ENCODE results near the gene PTPRM.

The PTPRM gene

GRCh38 chr18:7532942-7533341 is 34.2 kb upstream of the PTPRM start:
- ChIA-PET POLR2A (no interaction called here), CTCF (no interaction called here)
- TF ChIP-seq CTCF (IDR thresholded peaks at IDR 0.05; ENCODE audit: control extremely low read depth, extremely low read depth, low read depth, missing control alignments), result no peak

GRCh38 chr18:7535436-7536205 is 31.5 kb upstream of the PTPRM start:
- ChIA-PET CTCF (interaction anchor here (1.1 kb wide), 1 partner anchor 10 kb away, joined by 3 read pairs; no protein-coding TSS in a partner anchor), POLR2A (no interaction called here)
- no peak for DNase-seq (ENCODE audit: extremely low spot score)
- no peak for TF ChIP-seq CTCF (IDR thresholded peaks at IDR 0.05; ENCODE audit: control extremely low read depth, extremely low read depth, low read depth, missing control alignments)

More at GRCh38 chr18:7532942-7533341, 34.2 kb upstream of the PTPRM start:
- no peak for DNase-seq (ENCODE audit: extremely low spot score)

GRCh38 chr18:7537145-7537544 is 30.0 kb upstream of the PTPRM start:
- POLR2A ChIA-PET, result no interaction called here
- CTCF ChIA-PET, result no interaction called here
- no peak for TF ChIP-seq CTCF (IDR thresholded peaks at IDR 0.05; ENCODE audit: control extremely low read depth, extremely low read depth, low read depth, missing control alignments)
- DNase-seq (ENCODE audit: extremely low spot score), result no peak

- no peak for TF ChIP-seq CTCF (IDR thresholded peaks at IDR 0.05; ENCODE audit: control extremely low read depth, extremely low read depth, low read depth, missing control alignments)
- ChIA-PET POLR2A (no interaction called here), CTCF (no interaction called here)
- DNase-seq (ENCODE audit: extremely low spot score), result no peak
These were observed 25.3 kb upstream of the PTPRM start for GRCh38 chr18:7541835-7542234.

GRCh38 chr18:7544686-7545085 is 22.4 kb upstream of the PTPRM start:
- CTCF ChIA-PET, result interaction anchor here (1.3 kb wide), 1 partner anchor 11 kb away, joined by 4 read pairs; no protein-coding TSS in a partner anchor
- POLR2A ChIA-PET, result no interaction called here
- no peak for DNase-seq (ENCODE audit: extremely low spot score)
- TF ChIP-seq CTCF (IDR thresholded peaks at IDR 0.05; ENCODE audit: control extremely low read depth, extremely low read depth, low read depth, missing control alignments), result no peak

- DNase-seq (ENCODE audit: extremely low spot score), result no peak
- CTCF ChIA-PET, result no interaction called here
- no peak for TF ChIP-seq CTCF (IDR thresholded peaks at IDR 0.05; ENCODE audit: control extremely low read depth, extremely low read depth, low read depth, missing control alignments)
- POLR2A ChIA-PET, result no interaction called here
These were observed 21.4 kb upstream of the PTPRM start for GRCh38 chr18:7545734-7546133.
